Activated naive CD4-positive, alpha-beta T cell treated with anti-CD3 and anti-CD28 coated beads for 36 hours (primary cell): ENCODE measurements around the gene LUZP1. TPM values are rescaled to one million over a fixed set of nuclear protein-coding genes. Genes with fewer than 3 reads are reported as not detected.

Source experiments
- CTCF ChIA-PET: fragments of 350-600 bp; sonication (Branson Sonifier 250); formaldehyde crosslinking; loops from one replicate; lab custom pipeline; 2021; ENCODE audit warnings: antibody characterized with exemption; lab: Charles Lee
- DNase-seq: peaks from one replicate; pipeline ENCODE4 v3.0.0-alpha.2; 2020
- H3K27ac Mint-ChIP-seq: one replicate; pipeline ENCODE4 v1.8.0; 2021; ENCODE audit warnings: mild to moderate bottlenecking, mixed read lengths
- H3K27me3 Mint-ChIP-seq: one replicate; pipeline ENCODE4 v1.8.0; 2021; ENCODE audit warnings: low read depth, mixed read lengths
- H3K36me3 Mint-ChIP-seq: one replicate; pipeline ENCODE4 v1.8.0; 2021; ENCODE audit warnings: low read depth, mixed read lengths
- H3K4me1 Mint-ChIP-seq: one replicate; pipeline ENCODE4 v1.8.0; 2021; ENCODE audit warnings: low read depth, mixed read lengths
- H3K4me3 Mint-ChIP-seq: one replicate; pipeline ENCODE4 v1.8.0; 2021; ENCODE audit warnings: mild to moderate bottlenecking, moderate library complexity, mixed read lengths
- H3K9me3 Mint-ChIP-seq: one replicate; pipeline ENCODE4 v1.8.0; 2021; ENCODE audit warnings: mixed read lengths
- intact Hi-C: fragments of 100-400 bp; cut with micrococcal nuclease; formaldehyde crosslinking; loops from one replicate; pipeline ENCODE4 v1.15.1; 2023
- total RNA-seq, 2 experiments: library from RNA; stranded (reverse); gene quantifications; one replicate each; pipeline ENCODE4 v1.2.3, GENCODE V29; 2021

Gene LUZP1
- total RNA-seq, 2 experiments from 2014 or later, result 12.6 to 13.7 TPM

- peaks cover 3% of the 10 kb centered on the region for H3K4me1 Mint-ChIP-seq
- CTCF ChIA-PET, result interaction anchor here (0.5 to 8.7 kb wide), 28 partner anchors 9 to 266 kb away, joined by 3 to 404 read pairs (median 8); partner anchors contain the start of genes LACTBL1 and LUZP1
Observed at GRCh38 chr1:23185381-23185780, 16.7 kb upstream of the LUZP1 start.

GRCh38 chr1:23184212-23184934 lies 15.7 kb upstream of the LUZP1 start:
- no peaks in the 10 kb centered on the region for H3K9me3 Mint-ChIP-seq
- intact Hi-C loops, result loop anchor here (1.0 kb wide), 2 partner anchors 86 to 208 kb away; no protein-coding TSS in a partner anchor
- peak; percentile 25 for DNase-seq
- H3K27ac Mint-ChIP-seq, result no peak overlapping the region
- H3K27me3 Mint-ChIP-seq, result no peaks in the 10 kb centered on the region
- H3K4me1 Mint-ChIP-seq, result peaks cover 3% of the 10 kb centered on the region
- CTCF ChIA-PET, result interaction anchor here (0.5 to 8.7 kb wide), 42 partner anchors 8 to 265 kb away, joined by 3 to 404 read pairs (median 6); partner anchors contain the start of genes LACTBL1 and LUZP1
- no peaks in the 10 kb centered on the region for H3K36me3 Mint-ChIP-seq
- peak overlapping the region; percentile 47 for H3K4me3 Mint-ChIP-seq

More at GRCh38 chr1:23185381-23185780, 16.7 kb upstream of the LUZP1 start:
- intact Hi-C loops, result no loop called here
- H3K27me3 Mint-ChIP-seq, result peaks cover 2% of the 10 kb centered on the region
- H3K9me3 Mint-ChIP-seq, result no peaks in the 10 kb centered on the region
- H3K4me3 Mint-ChIP-seq, result no peak overlapping the region
- DNase-seq, result no peak
- H3K36me3 Mint-ChIP-seq, result no peaks in the 10 kb centered on the region
- H3K27ac Mint-ChIP-seq, result no peak overlapping the region

GRCh38 chr1:23179862-23180261 lies 11.2 kb upstream of the LUZP1 start:
- CTCF ChIA-PET, result interaction anchor here (0.8 to 8.7 kb wide), 4 partner anchors 14 to 85 kb away, joined by 3 to 57 read pairs (median 4); no protein-coding TSS in a partner anchor
- intact Hi-C loops, result no loop called here
- H3K27me3 Mint-ChIP-seq, result peaks cover 13% of the 10 kb centered on the region
- H3K27ac Mint-ChIP-seq, result no peak overlapping the region
- H3K4me1 Mint-ChIP-seq, result peaks cover 9% of the 10 kb centered on the region
- no peak overlapping the region for H3K4me3 Mint-ChIP-seq
- DNase-seq, result no peak
- no peaks in the 10 kb centered on the region for H3K36me3 Mint-ChIP-seq
- no peaks in the 10 kb centered on the region for H3K9me3 Mint-ChIP-seq

GRCh38 chr1:23178950-23179349 lies 10.3 kb upstream of the LUZP1 start:
- H3K9me3 Mint-ChIP-seq, result no peaks in the 10 kb centered on the region
- peaks cover 13% of the 10 kb centered on the region for H3K27me3 Mint-ChIP-seq
- CTCF ChIA-PET, result interaction anchor here (0.8 to 8.7 kb wide), 6 partner anchors 13 to 84 kb away, joined by 3 to 57 read pairs (median 3); no protein-coding TSS in a partner anchor
- no peak overlapping the region for H3K27ac Mint-ChIP-seq
- DNase-seq, result no peak
- intact Hi-C loops, result no loop called here
- H3K4me1 Mint-ChIP-seq, result peaks cover 15% of the 10 kb centered on the region
- no peak overlapping the region for H3K4me3 Mint-ChIP-seq
- no peaks in the 10 kb centered on the region for H3K36me3 Mint-ChIP-seq

GRCh38 chr1:23178414-23178813 lies 9.8 kb upstream of the LUZP1 start:
- Mint-ChIP-seq H3K27ac (no peak overlapping the region), H3K27me3 (peaks cover 13% of the 10 kb centered on the region), H3K36me3 (no peaks in the 10 kb centered on the region), H3K9me3 (no peaks in the 10 kb centered on the region), H3K4me3 (no peak overlapping the region), H3K4me1 (peaks cover 15% of the 10 kb centered on the region)
- CTCF ChIA-PET, result interaction anchor here (1.1 to 8.7 kb wide), 4 partner anchors 32 to 84 kb away, joined by 3 to 57 read pairs (median 4); no protein-coding TSS in a partner anchor
- no peak for DNase-seq
- intact Hi-C loops, result no loop called here

GRCh38 chr1:23177438-23178380 lies 9.1 kb upstream of the LUZP1 start:
- Mint-ChIP-seq H3K27ac (no peak overlapping the region), H3K4me1 (peaks cover 15% of the 10 kb centered on the region), H3K4me3 (peak overlapping the region; percentile 67), H3K27me3 (peaks cover 13% of the 10 kb centered on the region), H3K9me3 (no peaks in the 10 kb centered on the region), H3K36me3 (no peaks in the 10 kb centered on the region)
- intact Hi-C loops, result no loop called here
- DNase-seq, result peak; percentile 68
- CTCF ChIA-PET, result interaction anchor here (0.6 to 8.7 kb wide), 5 partner anchors 11 to 82 kb away, joined by 3 to 57 read pairs (median 3); no protein-coding TSS in a partner anchor

GRCh38 chr1:23177031-23177430 lies 8.4 kb upstream of the LUZP1 start:
- CTCF ChIA-PET, result interaction anchor here (1.0 to 8.7 kb wide), 3 partner anchors 10 to 81 kb away, joined by 3 to 57 read pairs (median 4); no protein-coding TSS in a partner anchor
- H3K27me3 Mint-ChIP-seq, result peaks cover 13% of the 10 kb centered on the region
- intact Hi-C loops, result no loop called here
- DNase-seq, result no peak
- no peak overlapping the region for H3K27ac Mint-ChIP-seq
- H3K4me1 Mint-ChIP-seq, result peaks cover 15% of the 10 kb centered on the region
- peak overlapping the region; percentile 67 for H3K4me3 Mint-ChIP-seq
- no peaks in the 10 kb centered on the region for H3K9me3 Mint-ChIP-seq
- no peaks in the 10 kb centered on the region for H3K36me3 Mint-ChIP-seq

- H3K4me1 Mint-ChIP-seq, result peaks cover 21% of the 10 kb centered on the region
- no peak overlapping the region for H3K27ac Mint-ChIP-seq
- H3K9me3 Mint-ChIP-seq, result no peaks in the 10 kb centered on the region
- peaks cover 13% of the 10 kb centered on the region for H3K27me3 Mint-ChIP-seq
- DNase-seq, result no peak
- intact Hi-C loops, result no loop called here
- no peak overlapping the region for H3K4me3 Mint-ChIP-seq
- H3K36me3 Mint-ChIP-seq, result no peaks in the 10 kb centered on the region
- CTCF ChIA-PET, result interaction anchor here (4.9 to 8.7 kb wide), 2 partner anchors 9 to 75 kb away, joined by 28 to 57 read pairs; no protein-coding TSS in a partner anchor
Observed at GRCh38 chr1:23174426-23175110, 5.9 kb upstream of the LUZP1 start.

GRCh38 chr1:23171181-23171755 lies 2.6 kb upstream of the LUZP1 start:
- peaks cover 2% of the 10 kb centered on the region for H3K27me3 Mint-ChIP-seq
- no peaks in the 10 kb centered on the region for H3K36me3 Mint-ChIP-seq
- H3K27ac Mint-ChIP-seq, result no peak overlapping the region
- CTCF ChIA-PET, result interaction anchor here (4.9 kb wide), 1 partner anchor 13 kb away, joined by 28 read pairs; no protein-coding TSS in a partner anchor
- H3K4me3 Mint-ChIP-seq, result no peak overlapping the region
- H3K9me3 Mint-ChIP-seq, result no peaks in the 10 kb centered on the region
- intact Hi-C loops, result no loop called here
- H3K4me1 Mint-ChIP-seq, result peaks cover 32% of the 10 kb centered on the region
- DNase-seq, result no peak

GRCh38 chr1:23169727-23170335 lies 1.2 kb upstream of the LUZP1 start:
- Mint-ChIP-seq H3K27ac (no peak overlapping the region), H3K4me1 (peaks cover 35% of the 10 kb centered on the region), H3K9me3 (no peaks in the 10 kb centered on the region), H3K36me3 (no peaks in the 10 kb centered on the region), H3K4me3 (peak overlapping the region; percentile 98), H3K27me3 (no peaks in the 10 kb centered on the region)
- CTCF ChIA-PET, result interaction anchor here (0.6 to 2.5 kb wide), 3 partner anchors 14 to 70 kb away, joined by 3 to 23 read pairs (median 7); no protein-coding TSS in a partner anchor
- intact Hi-C loops, result loop anchor here (2.0 to 5.0 kb wide), 3 partner anchors 21 to 148 kb away; no protein-coding TSS in a partner anchor
- peak; percentile 42 for DNase-seq
